Measurements from ENCODE around the gene VWA3B. TPM values are rescaled to one million over a fixed set of nuclear protein-coding genes. Genes with fewer than 3 reads are reported as not detected.
"Not testable (repeated sequence)": the region's sequence is repeated elsewhere in the genome, so short reads cannot be mapped to it uniquely, and the experiment has no call there.

VWA3B gene
- polyA plus RNA-seq, 1 donor: 1.0 TPM

DNA sequence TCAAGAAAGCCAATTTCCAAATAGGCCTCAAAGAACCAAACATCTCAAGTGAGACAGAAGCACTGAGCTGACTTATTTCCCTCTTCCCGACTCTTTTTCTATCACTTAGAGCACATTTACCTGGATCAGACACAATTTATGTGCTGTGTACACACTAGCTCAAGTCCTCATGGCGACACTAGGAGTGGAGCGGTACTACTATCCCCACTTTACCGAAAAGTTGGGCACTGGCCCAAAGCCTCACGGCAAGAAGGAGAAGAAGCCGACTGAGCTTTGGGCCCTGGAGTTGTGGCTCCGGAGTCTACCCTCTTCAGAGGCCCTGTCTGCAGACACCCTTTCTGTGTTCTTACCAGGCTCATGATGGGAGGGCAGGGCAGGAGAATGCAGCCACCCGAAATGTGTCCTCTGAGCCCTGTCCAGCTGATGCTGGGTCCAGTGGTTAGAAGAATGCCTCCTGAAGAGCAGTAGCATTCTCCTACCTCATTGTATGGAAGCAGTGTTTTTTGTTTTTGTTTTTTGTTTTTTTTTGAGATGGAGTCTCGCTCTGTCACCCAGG is 167.6 kb downstream of the VWA3B start:
- no peak for DNase-seq

DNA sequence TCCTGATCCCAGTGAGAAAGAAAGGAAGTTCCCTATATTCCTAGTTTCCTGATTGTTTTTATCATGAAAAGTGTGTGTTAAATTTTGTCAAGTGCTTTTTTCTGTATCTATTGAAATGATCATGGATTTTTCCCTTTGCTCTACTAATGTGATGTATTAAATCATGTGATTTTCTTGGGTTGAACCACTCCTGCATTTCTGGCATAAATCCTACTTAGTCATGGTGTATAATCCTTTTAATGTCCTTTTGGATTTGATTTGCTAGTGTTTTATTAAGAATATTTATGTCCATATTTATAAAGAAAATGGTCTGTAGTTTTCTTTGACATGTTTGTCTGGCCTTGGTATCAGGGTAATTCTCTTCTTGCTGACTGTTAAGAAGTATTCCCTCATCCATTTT is 171.9 kb downstream of the VWA3B start:
- no peak for DNase-seq

DNA sequence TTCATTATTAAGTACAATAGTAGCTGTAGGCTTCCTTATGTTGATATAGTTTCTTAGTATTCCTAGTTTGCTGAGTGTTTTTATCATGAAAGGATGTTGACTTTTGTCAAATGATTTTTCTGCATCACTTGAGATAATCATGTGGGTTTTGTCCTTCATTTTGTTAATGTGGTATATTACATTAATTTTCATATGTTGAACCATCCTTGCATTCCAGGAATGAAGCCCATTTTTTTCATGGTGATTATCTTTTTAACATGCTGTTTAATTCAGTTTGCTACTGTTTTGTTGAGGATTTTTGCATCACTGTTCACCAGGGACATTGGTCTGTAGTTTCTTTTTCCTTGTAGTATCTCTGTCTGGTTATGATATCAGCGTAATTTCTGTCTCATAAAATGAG is 176.4 kb downstream of the VWA3B start:
- DNase-seq: no peak

DNA sequence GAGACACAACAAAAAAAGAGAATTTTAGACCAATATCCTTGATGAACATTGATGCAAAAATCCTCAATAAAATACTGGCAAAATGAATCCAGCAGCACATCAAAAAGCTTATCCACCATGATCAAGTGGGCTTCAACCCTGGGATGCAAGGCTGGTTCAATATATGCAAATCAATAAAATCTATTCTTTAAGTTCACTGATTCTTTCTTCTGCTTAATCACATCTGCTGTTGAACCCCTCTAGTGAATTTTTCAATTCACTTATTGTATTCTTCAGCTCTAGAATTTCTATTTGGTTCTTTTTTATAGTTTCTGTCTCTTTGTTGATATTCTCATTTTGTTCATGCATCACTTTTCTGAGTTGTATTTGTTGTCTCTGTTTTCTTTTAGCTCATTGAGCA is 181.3 kb downstream of the VWA3B start:
- not testable (repeated sequence) for DNase-seq

DNA sequence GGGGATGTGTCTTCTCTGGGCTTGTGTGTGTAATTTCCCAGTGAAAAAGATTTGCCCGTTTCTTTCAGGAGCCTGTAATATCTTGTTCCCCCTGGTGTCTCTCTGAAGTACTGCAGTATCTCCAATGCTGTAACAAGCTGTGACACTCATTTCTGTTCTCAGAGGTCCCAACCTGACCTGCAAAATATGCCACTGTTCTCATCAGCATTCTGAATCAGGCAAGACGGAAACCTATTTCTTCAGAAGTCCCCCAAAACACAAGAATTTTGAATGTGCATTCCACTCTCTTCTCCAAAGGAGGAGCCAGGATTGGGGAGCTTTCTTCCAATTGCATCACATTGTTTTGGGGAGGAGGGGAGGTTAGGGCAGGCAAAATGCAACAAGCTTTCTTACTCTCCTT is 182.3 kb downstream of the VWA3B start:
- peak; percentile 31 for DNase-seq

DNA sequence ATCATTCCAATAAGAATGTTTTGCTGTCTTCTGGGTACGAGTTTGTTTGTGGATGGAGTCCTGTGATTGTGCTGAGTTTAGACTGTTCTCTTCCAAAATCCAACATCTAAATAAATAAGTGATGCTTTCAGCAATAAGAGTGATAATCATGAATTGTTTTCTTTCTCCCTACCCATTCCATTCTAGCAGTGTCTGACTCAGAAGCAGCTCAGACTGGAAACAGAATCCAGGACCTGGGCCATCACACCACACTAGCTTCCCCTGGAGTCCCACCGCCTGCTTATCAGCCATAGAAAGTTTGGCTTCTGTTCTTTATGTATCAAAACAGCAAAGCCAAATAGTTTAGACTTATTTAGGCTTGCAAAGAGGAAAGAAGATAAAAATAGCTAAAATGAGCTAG is 182.9 kb downstream of the VWA3B start:
- DNase-seq: no peak

DNA sequence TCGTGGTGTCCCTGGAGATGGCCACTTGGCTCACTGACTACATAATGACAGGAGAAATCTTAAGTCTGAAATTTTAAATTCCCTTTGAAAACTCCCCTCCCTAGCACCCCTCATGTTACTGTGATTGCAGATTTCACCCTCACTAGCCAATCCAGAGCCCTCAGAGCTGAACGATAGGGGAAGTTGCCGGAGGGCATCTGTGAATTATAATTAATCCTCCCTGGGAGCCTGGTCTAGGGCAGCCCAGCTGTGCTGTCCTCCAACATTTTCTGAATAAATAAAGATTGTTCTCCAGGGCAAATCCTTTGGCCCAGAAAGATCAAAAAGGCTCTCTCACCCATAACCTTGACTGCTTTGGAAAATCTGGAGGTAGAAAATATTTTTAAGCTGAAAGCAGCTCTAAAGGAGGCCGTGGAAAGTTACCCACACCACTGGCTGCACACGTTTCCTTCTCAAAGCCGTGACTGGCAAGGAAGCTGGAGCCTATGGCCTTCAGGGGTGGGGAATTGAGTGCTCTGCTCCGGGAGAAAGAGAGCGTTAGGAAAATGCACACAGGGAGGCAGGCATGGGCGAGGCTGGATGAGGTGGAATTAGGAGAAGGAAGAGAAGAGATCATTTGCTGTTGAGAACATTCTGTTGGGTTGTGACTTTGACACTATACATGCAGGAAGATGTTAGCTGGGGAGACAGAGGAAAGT is 190.3 kb downstream of the VWA3B start:
- DNase-seq: no peak

DNA sequence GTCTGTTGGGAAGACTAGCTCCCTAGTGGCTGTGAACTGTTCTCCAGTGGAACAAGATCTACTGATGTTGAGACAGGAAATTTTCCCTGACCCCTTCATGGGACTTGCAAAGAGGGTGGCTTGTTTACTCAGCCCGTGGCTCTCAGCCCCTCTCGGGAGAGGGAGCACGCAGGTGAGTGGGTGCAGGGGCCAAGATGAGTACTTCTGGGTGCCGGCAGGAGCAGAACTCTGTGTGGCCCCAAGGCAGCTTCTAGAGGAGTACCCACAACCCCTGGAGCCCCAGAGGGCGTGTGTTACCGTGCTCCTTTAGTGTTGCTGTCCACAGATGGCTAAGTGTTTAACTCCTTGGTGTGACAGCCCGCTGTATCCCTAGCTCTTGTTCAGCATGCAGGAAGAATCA is 191.1 kb downstream of the VWA3B start:
- DNase-seq: no peak

DNA sequence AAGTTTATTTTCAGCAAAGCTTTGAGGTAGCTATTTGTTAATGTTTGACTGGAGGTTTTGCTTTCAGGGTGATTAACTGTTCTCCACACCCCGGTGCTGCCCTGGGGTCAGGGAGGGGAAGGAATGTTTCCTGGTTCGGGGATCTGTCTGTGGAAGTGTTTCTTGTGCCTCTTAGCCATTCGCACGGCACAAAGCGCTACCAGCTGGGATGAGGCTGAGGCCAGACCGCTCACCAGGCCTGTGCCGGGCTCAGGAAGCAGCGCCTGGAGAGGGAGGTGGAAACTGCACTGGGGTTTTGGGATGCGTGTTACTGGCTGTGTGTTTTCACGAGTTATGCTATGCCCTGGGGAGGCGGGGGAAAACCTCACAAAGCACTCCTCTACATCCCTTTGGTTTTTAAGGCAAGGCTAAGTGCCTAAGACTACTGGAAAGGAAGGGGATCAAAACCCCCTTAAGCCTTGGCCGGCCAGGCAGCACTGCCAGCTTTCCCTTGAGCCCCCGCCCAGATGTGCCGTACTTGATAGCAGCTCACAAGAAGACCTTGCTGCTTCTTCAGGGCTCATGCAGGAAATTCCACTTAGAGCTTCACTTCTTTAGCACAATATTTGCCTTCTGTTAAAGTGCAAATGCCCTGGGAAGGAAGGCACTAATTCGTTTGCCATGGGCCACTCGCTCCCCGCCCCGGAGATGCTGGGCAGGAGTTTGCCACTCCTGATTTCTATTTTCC is 193.6 kb downstream of the VWA3B start:
- DNase-seq: no peak

DNA sequence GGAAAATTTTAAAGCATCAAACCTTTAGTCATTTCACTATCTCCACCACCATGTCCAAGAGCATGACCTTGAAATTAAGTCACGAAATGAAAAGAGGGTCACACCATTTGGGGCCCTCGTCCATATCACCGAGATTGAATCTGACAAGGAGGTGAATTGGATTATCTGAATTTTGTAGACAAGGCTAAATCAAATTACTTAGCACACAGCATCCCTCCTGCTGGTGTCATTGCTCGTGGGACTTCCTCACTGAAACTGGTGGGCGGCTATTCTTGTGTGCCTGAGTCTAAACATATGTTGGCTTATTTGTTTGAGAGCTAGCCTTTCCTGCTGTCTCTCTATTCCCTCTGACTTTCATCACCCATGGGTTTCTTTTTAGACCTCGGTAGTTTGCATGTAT is 194.6 kb downstream of the VWA3B start:
- DNase-seq: no peak

DNA sequence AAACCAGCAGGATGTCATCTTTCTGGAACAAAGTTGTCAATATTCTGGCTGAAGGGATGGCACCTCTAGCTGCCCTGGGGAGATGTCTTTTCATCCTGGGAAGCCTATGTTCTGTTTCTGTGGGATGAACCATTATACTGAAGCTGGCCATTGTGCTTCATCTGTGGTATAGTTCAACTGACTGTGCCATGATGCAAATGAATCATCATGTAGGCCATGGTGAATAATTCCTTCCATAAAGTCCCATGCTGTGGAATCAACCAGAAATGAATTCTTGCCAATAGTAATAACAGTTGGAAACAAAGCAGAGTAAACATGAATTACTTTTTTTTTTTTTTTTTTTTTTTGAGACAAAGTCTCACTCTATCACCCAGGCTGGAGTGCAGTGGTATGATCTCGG is 195.1 kb downstream of the VWA3B start:
- no peak for DNase-seq

DNA sequence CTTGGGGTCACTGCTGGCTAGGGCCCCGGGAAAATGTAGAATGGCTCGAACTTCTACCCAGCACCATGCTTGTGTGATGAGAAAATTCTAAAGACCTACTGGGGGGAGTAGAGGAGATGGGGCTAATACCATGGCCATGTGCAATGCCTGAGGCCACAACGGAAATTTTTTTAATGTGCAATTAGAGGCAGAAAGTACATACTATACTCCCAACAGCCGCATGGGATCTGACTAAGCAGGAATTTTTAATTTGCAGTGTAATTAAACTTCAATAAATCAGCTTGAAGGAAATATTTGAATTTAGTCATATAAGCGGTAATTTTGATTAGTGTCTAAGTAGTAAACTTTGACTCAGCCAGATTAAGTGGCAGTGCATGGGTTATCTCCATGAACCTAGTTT is 206.1 kb downstream of the VWA3B start:
- no peak for DNase-seq

DNA sequence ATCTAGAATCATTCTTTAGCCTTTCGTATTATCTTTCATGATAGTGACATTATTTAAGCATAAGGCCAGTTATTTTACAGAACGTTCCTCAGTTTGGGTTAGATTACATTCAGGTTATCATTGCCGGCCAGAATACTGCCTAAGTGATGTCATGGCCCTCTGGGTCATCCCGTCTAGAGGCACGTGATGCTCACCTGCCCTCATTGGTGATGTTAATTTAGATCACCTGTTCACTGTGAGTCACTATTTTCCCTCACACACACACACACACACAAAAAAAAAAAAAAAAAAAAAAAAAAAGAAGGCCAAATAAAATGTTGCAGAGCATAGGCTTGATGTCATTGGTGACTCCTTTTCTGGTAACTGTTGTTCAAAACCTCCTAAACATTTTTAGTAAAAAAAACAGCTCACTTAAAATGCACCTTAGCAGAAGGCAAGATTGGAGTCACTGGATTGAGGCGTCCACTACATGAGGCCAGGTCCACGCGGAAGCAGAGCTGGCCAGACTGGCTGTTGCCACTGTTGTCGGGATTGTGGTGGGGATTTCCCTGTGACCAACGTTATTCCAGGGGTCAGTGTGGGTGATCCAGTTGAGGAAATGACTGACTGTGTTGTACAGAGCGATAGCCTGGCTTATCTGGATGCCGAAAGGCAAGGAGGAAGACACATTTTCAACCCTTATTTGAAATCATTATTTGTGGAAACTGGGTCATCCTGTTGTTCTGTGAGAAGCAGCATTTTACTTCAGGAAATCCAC is 207.1 kb downstream of the VWA3B start:
- DNase-seq: no peak

DNA sequence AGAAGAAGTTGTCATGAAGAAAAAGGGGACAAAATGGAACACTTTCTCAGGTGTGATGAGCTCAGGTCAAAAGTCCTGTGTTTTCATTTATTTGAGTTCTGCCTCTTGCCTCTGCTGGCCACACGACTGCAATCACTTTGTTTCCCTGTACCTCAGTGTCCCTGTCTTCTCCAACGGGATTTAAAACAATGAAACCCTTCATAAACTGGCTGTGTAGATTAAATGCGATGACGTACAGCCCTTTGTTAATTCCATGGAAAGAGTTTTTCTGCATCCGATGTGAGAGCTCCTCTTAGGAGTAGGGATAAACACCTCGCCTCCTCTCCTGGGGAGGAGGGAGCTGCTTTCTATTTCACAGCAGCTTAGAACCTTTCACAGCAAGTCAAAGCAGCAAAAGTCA is 207.7 kb downstream of the VWA3B start:
- no peak for DNase-seq

DNA sequence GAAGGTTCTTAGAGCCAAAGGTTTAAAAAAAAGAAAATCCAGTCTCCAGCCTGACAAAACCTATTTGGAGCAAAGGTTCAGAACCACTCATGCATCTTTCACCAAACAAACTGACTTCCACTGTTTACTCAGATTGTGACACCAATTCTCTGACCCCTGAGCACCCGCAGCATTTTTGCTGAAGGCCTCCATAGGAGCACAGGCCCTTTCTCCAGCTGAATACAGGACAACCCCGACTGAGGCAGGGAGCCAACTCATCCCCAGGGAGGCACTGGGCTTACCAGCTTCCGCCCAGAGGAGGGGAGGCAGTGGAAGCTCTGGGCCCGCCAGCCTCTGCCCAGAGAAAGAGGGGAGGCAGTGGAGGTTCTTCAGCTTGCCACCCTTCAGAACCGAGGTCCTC is 208.3 kb downstream of the VWA3B start:
- no peak for DNase-seq

DNA sequence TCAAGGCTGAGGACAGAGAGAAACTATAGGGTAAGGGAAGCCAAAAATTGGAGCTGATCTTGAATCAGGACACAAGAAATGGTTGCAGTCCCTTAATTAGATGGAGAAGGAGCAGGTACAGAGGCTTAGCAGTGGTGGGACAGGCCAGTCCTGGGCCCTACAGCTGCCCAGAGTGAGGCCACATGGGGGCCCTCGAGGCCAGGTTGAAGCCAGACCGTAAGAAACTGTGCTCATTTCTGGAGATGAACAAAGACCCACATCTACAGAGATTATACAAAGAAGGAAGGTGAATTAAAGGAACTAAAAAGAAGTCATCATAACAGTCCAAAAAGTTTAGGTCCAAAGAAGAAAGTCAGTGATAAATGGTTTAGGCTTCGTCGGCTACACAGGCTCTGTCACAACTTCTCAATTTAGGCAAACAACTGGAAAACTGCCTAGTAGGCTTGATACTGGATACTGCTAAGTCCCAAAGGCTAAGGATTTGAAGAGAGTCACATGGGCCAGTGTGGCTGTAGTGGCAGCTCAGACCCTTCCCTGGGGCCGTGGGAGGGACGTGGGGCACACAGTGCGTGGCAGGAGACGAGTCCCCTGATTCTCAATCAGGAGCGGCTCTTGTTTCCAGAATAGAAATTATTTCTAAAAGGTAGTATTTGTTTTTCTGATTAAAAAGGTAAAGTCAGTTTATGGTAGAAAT is 208.9 kb downstream of the VWA3B start:
- no peak for DNase-seq

DNA sequence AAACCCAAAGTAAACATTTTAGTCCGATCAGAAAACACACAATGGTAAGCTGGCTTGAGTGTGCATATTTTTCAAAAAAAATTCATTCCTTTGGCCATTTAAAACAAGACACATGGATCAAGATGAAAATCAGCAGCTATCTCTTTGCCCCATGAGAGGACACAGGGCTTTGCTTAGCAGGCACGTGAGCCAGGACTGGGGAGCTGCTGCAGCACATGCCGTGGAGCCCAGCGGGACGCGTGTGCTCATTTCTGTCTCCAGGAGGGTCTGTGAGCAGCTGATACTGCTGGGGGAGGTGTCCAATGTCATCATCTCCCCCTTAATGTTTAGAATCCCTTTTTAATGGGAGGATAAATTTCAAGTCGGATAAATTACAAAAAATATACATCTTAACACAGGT is 209.5 kb downstream of the VWA3B start:
- DNase-seq: no peak

DNA sequence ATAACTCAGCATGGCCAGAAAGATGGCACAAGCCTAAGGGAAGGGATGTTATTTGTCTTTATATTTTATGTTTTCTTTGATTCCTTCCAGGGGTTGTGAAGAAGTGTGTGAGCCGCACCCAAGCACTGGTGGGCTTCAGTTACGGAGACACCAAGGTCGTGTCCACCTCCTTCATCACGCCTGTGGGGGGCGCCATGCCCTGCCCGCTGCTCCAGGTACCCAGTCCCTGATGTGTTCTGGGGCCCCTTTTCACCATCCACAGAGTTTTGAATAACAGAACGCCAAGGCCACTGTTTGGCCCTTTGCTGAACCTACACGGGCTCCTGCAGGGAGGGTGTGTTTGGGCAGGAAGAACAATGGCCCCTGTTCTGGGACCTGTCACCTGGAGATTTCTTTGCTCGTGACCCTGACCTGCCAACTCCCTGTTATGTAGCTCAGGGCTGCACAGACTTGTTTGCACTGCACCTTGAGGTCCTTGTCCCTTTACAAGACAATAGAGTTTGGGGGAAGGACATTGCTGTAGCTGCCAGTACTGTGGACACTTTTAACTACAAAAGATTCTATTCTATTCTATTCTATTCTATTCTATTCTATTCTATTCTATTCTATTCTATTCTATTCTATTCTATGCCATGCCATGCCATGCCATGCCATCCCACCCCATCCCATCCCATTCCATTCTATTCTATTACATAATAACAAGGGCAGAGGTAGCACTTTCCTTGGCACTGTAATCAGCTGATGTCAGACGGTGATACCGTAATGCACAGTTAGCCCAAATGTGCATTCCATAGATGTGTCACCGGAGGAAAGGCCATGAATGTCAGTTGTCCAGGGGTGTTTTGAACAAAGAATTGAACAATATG is 211.1 kb downstream of the VWA3B start:
- DNase-seq: no peak

DNA sequence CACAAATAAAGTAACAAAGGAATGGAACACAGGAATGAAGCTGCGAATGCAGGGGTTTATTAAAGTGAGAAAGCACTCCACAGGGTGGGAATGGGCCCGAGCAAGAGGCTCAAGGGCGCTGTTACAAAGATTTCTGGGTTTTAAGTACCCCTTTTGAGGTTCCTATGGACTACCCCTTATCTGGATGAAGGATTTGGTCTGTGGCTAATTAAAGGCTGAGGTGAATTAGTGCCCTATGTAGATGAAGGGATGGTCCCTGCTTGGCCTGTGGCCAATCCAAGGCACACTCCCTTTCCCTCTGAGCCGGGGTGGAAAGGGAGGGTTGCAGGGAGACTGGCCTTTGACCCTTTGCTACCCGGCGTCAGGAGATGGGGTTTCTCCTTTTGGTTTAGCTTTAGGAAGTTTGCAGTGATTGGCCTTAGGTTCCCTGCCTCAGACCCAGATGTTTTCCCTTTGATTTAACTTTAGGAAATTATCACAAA is 211.8 kb downstream of the VWA3B start:
- no peak for DNase-seq

DNA sequence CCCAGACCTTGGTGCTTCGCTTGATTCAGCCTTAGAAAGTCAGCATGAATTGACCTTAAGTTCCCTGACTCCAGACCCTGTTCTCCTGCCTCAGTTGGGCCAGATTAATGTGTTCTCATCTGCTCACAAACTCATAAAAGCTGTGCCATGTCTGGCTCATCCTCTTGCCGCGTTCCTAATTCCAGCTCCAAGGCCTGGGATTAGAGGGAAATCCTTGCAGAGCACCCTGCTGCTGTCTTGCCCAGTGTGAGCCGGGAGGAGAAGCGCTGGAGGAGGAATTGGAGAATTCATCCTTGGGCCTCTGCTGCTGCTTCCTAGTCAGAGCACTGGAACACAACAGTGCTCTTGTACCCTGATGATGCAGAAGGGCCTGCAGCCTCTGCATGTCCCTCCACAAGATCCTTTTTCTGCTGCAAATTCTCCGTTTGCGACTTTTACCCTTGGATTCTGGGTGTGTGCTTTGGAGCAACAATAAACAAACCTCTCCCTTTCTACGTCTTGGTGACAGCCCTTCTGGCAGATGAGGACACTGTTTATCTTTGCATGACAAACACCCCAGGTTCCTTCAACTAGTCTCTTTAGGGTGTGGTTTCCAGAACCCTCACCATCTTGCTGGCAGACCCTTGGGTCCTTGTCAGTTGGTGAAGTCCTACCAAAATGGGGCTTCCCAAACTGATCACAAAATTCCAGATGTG is 212.4 kb downstream of the VWA3B start:
- no peak for DNase-seq

Measured in hindlimb muscle (tissue), 1 donor.